ENCODE data around the gene MYH4.
A peak's percentile ranks its signal among the peaks of the same experiment; 100 is the strongest.

The MYH4 gene

DNA sequence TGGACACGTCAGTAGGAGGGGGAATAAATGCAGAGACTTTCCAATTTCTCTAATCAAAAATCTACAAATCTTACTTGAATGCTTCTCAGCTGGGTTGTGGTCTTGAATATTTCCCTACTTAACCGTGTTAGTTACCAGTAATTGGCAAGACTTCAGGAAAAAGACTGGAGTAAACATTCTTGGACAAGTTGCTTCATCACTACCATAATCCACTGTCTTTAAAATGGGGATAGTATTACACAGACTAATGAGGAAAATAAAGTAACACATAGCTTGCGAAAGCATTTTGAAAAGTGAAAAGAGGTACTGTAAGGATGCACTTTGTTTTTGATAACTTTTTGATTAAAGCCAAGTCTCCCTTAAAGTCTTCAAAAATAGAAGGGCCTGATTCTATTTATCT lies 30.6 kb upstream of the MYH4 start:
- no peak overlapping the region for H3K4me3 ChIP-seq (ENCODE audit: low read length)
- TF ChIP-seq, protein P1, sequence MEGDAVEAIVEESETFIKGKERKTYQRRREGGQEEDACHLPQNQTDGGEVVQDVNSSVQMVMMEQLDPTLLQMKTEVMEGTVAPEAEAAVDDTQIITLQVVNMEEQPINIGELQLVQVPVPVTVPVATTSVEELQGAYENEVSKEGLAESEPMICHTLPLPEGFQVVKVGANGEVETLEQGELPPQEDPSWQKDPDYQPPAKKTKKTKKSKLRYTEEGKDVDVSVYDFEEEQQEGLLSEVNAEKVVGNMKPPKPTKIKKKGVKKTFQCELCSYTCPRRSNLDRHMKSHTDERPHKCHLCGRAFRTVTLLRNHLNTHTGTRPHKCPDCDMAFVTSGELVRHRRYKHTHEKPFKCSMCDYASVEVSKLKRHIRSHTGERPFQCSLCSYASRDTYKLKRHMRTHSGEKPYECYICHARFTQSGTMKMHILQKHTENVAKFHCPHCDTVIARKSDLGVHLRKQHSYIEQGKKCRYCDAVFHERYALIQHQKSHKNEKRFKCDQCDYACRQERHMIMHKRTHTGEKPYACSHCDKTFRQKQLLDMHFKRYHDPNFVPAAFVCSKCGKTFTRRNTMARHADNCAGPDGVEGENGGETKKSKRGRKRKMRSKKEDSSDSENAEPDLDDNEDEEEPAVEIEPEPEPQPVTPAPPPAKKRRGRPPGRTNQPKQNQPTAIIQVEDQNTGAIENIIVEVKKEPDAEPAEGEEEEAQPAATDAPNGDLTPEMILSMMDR (IDR thresholded peaks at IDR 0.05; ENCODE audit: insufficient read depth, low read depth, low read length, missing control alignments): no peak
- no peak for DNase-seq (ENCODE audit: low read depth)

DNA sequence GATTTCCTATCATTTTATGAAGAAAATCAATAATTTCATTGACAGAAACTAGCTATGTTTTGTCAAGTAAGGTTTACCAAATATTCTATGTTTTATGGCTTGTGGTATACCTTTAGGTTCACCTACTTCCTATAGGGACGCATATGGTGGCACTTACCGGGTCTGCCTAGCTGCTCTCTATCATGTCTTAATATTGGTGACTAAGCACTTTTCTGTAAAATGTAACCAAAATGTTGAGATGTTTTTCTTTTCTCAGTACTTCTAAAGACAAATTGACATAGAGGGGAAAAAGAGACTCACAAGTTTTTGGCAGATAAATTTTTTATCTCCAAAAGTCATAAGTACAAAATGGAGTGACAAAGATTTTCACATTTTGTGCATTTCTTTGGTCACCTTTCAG lies 22.6 kb upstream of the MYH4 start:
- DNase-seq (ENCODE audit: low read depth): no peak
- H3K4me3 ChIP-seq (ENCODE audit: low read length): no peak overlapping the region

GRCh38 chr17:10482252-10482651 lies 12.9 kb upstream of the MYH4 start:
- no peak overlapping the region for H3K4me3 ChIP-seq (ENCODE audit: low read length)
- TF ChIP-seq, protein P1 (IDR thresholded peaks at IDR 0.05; ENCODE audit: insufficient read depth, low read depth, low read length, missing control alignments): no peak
- no peak for DNase-seq (ENCODE audit: low read depth)

More for the DNA sequence above, 22.6 kb upstream of the MYH4 start:
- TF ChIP-seq, protein P1 (IDR thresholded peaks at IDR 0.05; ENCODE audit: insufficient read depth, low read depth, low read length, missing control alignments): no peak

DNA sequence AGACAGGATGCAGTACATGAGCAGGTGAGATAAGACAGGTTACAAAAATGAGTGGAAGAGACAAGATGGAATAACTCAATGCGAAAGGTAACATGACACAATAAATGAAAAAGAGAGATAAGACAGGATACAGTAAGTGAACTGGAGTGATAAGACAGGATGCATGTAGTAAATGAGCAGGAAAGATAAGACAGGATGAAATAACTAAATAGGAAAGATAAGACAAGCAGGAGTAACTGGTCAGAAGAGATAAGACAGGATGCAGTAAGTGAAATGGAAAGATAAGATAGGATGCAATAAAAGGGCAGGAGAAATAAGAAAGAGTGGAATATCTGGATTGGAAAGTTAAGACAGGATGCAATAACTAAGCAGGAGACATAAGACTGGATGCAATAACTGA lies 8.3 kb upstream of the MYH4 start:
- H3K4me3 ChIP-seq (ENCODE audit: low read length): no peak overlapping the region
- TF ChIP-seq, protein P1 (IDR thresholded peaks at IDR 0.05; ENCODE audit: insufficient read depth, low read depth, low read length, missing control alignments): no peak
- DNase-seq (ENCODE audit: low read depth): no peak

DNA sequence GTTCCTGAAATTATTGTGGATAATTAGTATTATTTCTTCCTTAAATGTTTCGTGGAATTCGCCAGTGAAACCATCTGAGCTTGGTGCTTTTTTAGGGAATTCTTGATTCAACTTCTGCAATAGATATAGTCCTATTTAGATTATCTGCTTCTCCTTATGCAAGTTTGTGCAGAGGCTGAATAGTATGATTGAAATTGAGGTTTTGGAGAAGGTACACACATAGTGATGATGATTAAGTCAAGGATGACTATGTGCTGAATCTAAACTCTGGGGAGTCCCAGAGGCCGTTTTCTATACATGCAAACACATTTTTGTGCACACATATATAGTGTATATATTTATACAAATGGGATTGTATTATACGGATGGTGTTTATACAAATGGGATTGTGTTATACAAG lies 5.2 kb upstream of the MYH4 start:
- no peak for DNase-seq (ENCODE audit: low read depth)
- H3K4me3 ChIP-seq (ENCODE audit: low read length): no peak overlapping the region
- TF ChIP-seq, protein P1 (IDR thresholded peaks at IDR 0.05; ENCODE audit: insufficient read depth, low read depth, low read length, missing control alignments): no peak

DNA sequence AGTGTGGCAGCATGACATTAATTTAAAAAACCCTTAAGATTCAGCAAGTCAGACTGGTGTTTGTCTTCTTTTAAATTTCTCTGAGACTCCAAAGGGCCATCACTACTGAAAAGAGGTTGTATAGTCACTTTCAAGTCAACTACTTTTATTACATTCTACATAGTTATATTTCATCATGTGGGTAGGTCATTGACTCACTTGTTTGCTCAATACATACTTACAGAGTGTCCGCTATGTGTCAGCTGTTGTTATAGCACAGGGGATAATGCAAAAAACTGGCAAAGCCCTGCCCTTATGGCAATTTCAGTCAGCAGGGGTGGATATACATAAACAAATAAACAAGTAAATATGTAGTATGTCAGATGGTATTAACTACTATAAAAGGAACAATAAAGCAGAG lies 2.5 kb upstream of the MYH4 start:
- peak; percentile 0 for DNase-seq (ENCODE audit: low read depth)
- TF ChIP-seq, protein P1 (IDR thresholded peaks at IDR 0.05; ENCODE audit: insufficient read depth, low read depth, low read length, missing control alignments): no peak

DNA sequence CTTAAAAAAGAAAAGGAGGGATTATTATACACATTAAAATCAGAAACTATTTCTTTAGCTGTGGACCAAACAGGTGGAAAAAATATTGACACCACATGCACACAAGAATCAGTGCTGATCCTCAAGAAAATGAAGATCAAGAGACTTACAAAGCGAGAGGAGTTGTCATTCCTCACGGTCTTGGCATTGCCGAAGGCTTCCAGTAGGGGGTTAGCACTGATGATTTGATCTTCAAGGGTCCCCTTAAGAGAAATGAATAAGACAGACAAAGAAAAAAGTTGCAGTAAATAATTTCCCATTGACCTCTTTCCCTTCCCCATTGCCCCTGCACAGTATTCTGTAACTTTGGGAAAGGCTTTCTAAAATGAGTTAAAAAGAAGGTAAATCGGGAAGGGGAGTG lies 6.0 kb downstream of the MYH4 start:
- TF ChIP-seq, protein P1 (IDR thresholded peaks at IDR 0.05; ENCODE audit: insufficient read depth, low read depth, low read length, missing control alignments): no peak
- no peak overlapping the region for H3K4me3 ChIP-seq (ENCODE audit: low read length)
- no peak for DNase-seq (ENCODE audit: low read depth)

More for the DNA sequence above, 2.5 kb upstream of the MYH4 start:
- no peak overlapping the region for H3K4me3 ChIP-seq (ENCODE audit: low read length)

All from epithelial cell of esophagus (primary cell).